GM12873 (cell line): ENCODE data around the gene C11orf16.

Experiments used
- TF ChIP-seq, protein P1 (sequence below): IDR thresholded peaks from 2 replicates; pipeline ENCODE4 v1.5.1; 2012; ENCODE audit warnings: low read depth, mild to moderate bottlenecking, moderate library complexity, low read length, control low read depth; ENCODE audit not compliant: insufficient read depth; ENCODE audit errors: missing control alignments

C11orf16 gene

DNA sequence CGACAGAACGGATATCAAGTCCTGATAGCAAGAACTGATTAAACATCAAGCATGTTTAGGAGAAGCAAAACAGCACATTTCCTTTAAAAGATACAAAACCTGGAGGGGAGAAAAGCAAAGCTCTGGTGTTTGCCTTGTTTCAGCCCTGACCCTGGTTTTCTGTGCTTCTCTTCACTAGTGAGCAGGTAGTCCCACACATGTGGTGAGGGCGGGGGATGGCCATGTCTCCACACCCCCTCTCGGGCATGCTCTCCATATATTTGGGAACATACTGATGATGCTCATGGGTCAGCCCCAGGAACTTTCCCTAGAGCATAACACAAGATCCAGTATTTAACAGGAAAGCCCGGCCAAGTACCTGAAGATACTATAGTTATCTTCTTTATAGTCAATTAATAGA, 10.1 kb downstream of the C11orf16 start:
- TF ChIP-seq, protein P1, sequence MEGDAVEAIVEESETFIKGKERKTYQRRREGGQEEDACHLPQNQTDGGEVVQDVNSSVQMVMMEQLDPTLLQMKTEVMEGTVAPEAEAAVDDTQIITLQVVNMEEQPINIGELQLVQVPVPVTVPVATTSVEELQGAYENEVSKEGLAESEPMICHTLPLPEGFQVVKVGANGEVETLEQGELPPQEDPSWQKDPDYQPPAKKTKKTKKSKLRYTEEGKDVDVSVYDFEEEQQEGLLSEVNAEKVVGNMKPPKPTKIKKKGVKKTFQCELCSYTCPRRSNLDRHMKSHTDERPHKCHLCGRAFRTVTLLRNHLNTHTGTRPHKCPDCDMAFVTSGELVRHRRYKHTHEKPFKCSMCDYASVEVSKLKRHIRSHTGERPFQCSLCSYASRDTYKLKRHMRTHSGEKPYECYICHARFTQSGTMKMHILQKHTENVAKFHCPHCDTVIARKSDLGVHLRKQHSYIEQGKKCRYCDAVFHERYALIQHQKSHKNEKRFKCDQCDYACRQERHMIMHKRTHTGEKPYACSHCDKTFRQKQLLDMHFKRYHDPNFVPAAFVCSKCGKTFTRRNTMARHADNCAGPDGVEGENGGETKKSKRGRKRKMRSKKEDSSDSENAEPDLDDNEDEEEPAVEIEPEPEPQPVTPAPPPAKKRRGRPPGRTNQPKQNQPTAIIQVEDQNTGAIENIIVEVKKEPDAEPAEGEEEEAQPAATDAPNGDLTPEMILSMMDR = no peak

DNA sequence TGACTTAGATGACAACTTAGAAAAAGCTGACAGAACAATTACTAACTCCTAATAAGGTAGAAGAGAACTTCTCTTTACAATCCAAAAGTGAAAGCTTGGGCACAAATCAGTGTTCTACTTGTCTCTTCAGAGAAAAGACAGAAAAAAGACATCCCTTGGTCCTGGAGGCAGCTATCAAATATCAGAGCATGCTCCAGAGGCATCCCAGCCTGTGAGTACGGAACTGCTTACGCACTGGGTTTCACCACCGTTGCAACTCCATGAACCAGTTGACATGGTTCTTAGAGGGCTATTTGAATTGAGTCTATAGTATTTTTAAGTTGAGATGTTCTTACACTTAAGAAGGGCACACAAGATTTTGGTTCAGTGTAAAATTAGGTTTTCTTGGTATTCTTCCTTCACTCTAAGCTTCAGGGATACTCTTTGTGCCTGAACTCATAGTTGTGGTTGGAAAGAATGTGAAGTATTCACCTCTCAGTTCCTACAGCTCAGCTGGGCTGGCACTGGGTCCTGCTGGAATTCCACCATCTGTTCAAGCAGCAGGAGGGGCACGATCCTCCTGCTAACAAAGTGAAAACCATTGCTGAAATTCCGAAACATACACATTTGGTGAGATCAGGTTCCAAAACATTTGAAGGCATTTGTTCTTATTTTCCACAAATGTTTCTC, 15.5 kb downstream of the C11orf16 start:
- TF ChIP-seq, protein P1 = no peak

DNA sequence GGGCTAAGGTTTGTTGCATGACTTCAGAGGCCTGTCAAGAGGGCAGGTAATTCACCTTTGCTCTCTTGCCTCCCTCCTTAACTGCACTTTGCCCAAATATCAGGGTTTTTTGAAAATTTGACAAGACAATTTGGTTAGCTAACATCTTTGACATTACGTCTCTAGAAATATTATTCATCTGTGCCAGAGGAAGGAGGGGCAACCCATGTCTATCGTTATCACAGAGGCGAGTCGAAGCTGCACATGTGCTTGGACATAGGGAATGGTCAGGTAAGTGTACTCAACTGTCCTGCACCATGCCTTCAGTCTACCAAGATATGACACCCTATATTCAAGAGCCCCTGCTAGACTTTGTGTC, 18.1 kb downstream of the C11orf16 start:
- TF ChIP-seq, protein P1 = no peak

DNA sequence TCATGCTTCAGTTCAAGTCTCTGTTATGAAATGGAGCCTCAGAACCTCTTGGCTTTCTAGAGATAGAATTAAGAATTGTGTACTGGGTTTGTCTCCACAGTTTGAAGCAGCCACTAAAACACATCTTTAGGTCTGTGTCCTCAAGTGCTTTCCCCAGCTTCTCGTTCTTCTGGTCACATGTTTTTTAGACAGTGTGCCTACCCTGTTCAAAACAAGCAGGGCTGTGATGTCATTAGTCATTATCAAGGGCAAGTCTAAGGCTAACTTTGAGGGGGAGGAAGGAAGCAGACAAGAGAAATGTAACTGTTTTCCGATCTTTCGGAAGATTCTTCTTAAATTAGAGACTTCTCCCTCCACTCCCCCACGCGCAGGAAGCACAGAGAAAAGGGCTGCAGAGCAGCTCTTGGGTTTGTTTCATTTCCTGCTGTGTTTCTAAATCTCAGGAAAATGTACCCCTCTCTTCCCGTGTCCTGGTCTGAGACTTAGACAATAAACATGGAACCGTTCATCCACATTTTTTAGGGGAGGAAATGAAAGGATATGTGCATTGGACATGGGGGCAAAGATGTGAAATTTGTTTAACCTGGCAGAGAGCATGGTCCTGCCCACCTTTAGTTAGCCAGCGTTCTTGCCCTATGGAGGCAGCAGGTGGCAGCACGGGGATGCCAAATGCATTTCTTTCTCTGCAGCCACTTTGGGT, 18.6 kb downstream of the C11orf16 start:
- TF ChIP-seq, protein P1 = peak; percentile 75

DNA sequence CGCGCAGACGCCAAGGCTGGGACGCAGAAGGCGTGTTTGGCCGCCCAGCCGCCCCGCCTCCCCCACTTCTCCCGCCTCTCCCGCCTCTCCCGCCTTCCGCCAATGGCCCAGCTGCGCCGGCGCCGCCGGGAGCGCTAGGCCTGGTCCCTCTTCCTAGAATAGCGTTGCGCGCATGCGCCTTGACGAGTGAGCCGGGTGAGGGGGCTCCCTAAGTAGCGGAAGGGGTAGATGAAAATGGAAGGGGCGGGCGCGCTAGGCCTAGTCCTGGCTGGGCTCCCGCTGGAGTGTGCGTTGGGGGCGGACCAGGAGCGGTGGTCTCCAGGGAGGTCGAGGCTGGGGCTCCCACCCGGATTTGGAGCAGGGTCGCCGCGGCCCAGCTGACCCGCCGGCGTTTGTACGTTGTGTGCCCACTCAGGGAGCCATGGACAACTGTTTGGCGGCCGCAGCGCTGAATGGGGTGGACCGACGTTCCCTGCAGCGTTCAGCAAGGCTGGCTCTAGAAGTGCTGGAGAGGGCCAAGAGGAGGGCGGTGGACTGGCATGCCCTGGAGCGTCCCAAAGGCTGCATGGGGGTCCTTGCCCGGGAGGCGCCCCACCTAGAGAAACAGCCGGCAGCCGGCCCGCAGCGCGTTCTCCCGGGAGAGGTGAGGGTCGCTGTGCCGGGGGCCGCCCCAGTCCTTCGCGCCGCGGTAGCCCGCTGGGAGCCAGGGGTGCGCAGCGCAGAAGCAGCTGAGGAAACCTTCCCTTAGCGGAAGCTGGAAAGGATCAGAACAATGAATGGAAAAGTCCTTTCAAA, 21.5 kb downstream of the C11orf16 start, which contains the start of gene AKIP1:
Gene AKIP1, plus strand, starts transcription at position 161 of the 795 bp plus-strand sequence. Its CDS starts 261 bp downstream, at position 422.
- TF ChIP-seq, protein P1 = no peak

DNA sequence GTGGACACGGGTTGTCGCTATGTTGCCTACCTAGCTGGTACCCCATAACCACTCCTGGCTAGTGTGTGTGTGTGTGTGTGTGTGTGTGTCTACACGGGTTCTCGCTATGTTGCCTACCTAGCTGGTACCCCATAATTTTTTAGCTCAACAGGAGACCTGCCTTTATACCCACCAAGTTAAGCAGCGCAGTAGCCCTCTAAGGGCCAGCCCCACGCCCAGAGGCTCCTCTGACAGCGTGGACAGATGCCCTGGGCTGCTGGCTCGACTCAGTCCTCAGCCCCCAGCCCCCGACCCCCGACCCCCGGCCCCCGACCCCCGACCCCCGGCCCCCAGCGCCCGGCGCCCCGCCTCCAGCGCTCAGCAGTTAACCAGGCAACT, 22.1 kb downstream of the C11orf16 start:
- TF ChIP-seq, protein P1 = no peak

DNA sequence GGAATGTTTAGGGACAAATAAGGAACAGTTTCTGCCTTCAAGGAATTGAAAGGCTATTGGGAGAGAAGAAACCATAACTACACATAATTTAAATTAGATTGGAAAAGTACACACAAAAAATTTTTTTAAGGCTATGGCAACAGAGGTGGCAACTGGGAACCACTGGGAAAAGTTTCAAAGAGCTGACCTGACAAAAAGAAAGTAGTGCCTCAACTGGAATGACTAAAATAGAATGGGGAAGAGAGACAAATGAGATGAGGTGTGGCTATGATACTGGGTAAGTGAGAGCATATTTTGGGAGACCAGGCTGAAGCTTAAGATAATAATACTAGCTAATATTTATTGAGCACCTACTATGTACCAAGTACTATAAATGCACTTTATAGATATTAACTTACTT, 24.6 kb downstream of the C11orf16 start:
- TF ChIP-seq, protein P1 = no peak
